A673 (cell line): ENCODE results near the gene CCDC15.

Experiments
- CTCF ChIP-seq: fragments of 300-800, 200-600 bp; sonication (generic); conservative IDR thresholded peaks from 2 replicates; pipeline ENCODE4 v1.5.1; 2017; ENCODE audit warnings: low read depth, mild to moderate bottlenecking, antibody characterized with exemption, low read length, moderate library complexity, mixed read lengths
- EZH2 ChIP-seq: fragments of 200-600 bp; sonication (generic); IDR thresholded peaks from 2 replicates; pipeline ENCODE4 v1.6.1; 2017; ENCODE audit warnings: borderline replicate concordance, low read depth, mild to moderate bottlenecking, mixed read lengths, antibody characterized with exemption, low read length; ENCODE audit not compliant: poor library complexity, severe bottlenecking

GRCh38 chr11:125062218-125062930 is 108.4 kb downstream of the CCDC15 start:
- TF ChIP-seq CTCF (no peak), EZH2 (peak; percentile 14)
